Mesenchymal stem cell (in vitro differentiated cells and primary cell): ENCODE measurements around the gene ADH4.
"Not testable (repeated sequence)": the region's sequence is repeated elsewhere in the genome, so short reads cannot be mapped to it uniquely, and the experiment has no call there.

Experiments
- DNase-seq: peaks from one replicate; pipeline ENCODE4 v3.0.0-alpha.2; 2013
- H2AFZ ChIP-seq: one replicate; pipeline ENCODE4 v1.6.1; 2013; ENCODE audit warnings: low read depth, mild to moderate bottlenecking, control low read depth, inconsistent platforms, low read length, moderate library complexity
- H2AK5ac ChIP-seq: 2 replicates; pipeline ENCODE4 v1.6.1; 2013; ENCODE audit warnings: low read length, moderate library complexity, mild to moderate bottlenecking, inconsistent platforms; ENCODE audit not compliant: severe bottlenecking
- H2BK120ac ChIP-seq: one replicate; pipeline ENCODE4 v1.6.1; 2013; ENCODE audit warnings: low read depth, mild to moderate bottlenecking, inconsistent platforms, low read length, moderate library complexity
- H2BK12ac ChIP-seq, 2 experiments: one replicate each; pipeline ENCODE4 v1.6.1; 2013; ENCODE audit warnings: inconsistent platforms in 2 of 2, low read length in 2 of 2, mild to moderate bottlenecking in 2 of 2, moderate library complexity in 2 of 2, control low read depth in 1 of 2
- H2BK15ac ChIP-seq: one replicate; pipeline ENCODE4 v1.6.1; 2013; ENCODE audit warnings: mild to moderate bottlenecking, low read depth, inconsistent platforms; ENCODE audit not compliant: poor library complexity, severe bottlenecking
- H2BK5ac ChIP-seq: 2 replicates; pipeline ENCODE4 v1.6.1; 2013; ENCODE audit warnings: low read depth, mild to moderate bottlenecking, low read length, control low read depth, inconsistent platforms; ENCODE audit not compliant: poor library complexity, severe bottlenecking
- H3K14ac ChIP-seq, 2 experiments: one replicate each; pipeline ENCODE4 v1.6.1; 2013; ENCODE audit warnings: inconsistent platforms in 2 of 2, low read length in 2 of 2, control low read depth in 1 of 2, mild to moderate bottlenecking in 1 of 2, moderate library complexity in 1 of 2
- H3K18ac ChIP-seq, 2 experiments: one replicate each; pipeline ENCODE4 v1.6.1; 2013; ENCODE audit warnings: inconsistent platforms in 2 of 2, low read length in 2 of 2, control low read depth in 1 of 2, low read depth in 1 of 2, mild to moderate bottlenecking in 1 of 2
- H3K23ac ChIP-seq, 2 experiments: one replicate each; pipeline ENCODE4 v1.6.1; 2013; ENCODE audit warnings: inconsistent platforms in 2 of 2, low read length in 2 of 2, mild to moderate bottlenecking in 2 of 2, moderate library complexity in 2 of 2, control low read depth in 1 of 2
- H3K27ac ChIP-seq: 2 replicates; pipeline ENCODE4 v1.5.1; 2013; ENCODE audit warnings: mild to moderate bottlenecking, moderate library complexity, low read length, control low read depth, inconsistent platforms; ENCODE audit not compliant: poor library complexity, severe bottlenecking
- H3K27me3 ChIP-seq, 2 experiments: 2 replicates each; pipeline versions ENCODE4 v1.6.1 to v1.7.0; 2013; ENCODE audit warnings: low read length in 2 of 2, mild to moderate bottlenecking in 2 of 2, moderate library complexity in 2 of 2, control low read depth in 1 of 2, inconsistent platforms in 1 of 2; ENCODE audit not compliant: control insufficient read depth in 1 of 2, insufficient read depth in 1 of 2
- H3K36me3 ChIP-seq, 2 experiments: 2 replicates each; pipeline versions ENCODE4 v1.6.1 to v1.7.0; 2013; ENCODE audit warnings: low read length in 2 of 2, control low read depth in 1 of 2, inconsistent platforms in 1 of 2, low read depth in 1 of 2, mild to moderate bottlenecking in 1 of 2; ENCODE audit not compliant: insufficient read depth in 2 of 2, control insufficient read depth in 1 of 2
- H3K4ac ChIP-seq, 2 experiments: one replicate each; pipeline ENCODE4 v1.6.1; 2013; ENCODE audit warnings: inconsistent platforms in 2 of 2, low read length in 2 of 2, mild to moderate bottlenecking in 2 of 2, moderate library complexity in 2 of 2, control low read depth in 1 of 2, low read depth in 1 of 2
- H3K4me1 ChIP-seq: 2 replicates; pipeline ENCODE4 v1.6.1; 2013; ENCODE audit warnings: low read depth, low read length, control low read depth; ENCODE audit not compliant: control insufficient read depth, insufficient read depth
- H3K4me2 ChIP-seq: 2 replicates; pipeline ENCODE4 v1.6.1; 2013; ENCODE audit warnings: low read length, mild to moderate bottlenecking, inconsistent platforms; ENCODE audit not compliant: poor library complexity, severe bottlenecking
- H3K4me3 ChIP-seq, 2 experiments: 2 replicates each; pipeline versions ENCODE4 v1.5.1 to v1.7.0; 2013; ENCODE audit warnings: low read length in 2 of 2, mild to moderate bottlenecking in 2 of 2, control low read depth in 1 of 2, low read depth in 1 of 2; ENCODE audit not compliant: insufficient read depth in 1 of 2
- H3K79me1 ChIP-seq: replicated peaks from 2 replicates; pipeline ENCODE4 v1.6.1; 2013; ENCODE audit warnings: mild to moderate bottlenecking, control low read depth, low read length, inconsistent platforms; ENCODE audit not compliant: poor library complexity, severe bottlenecking
- H3K9ac ChIP-seq: 2 replicates; pipeline ENCODE4 v1.7.0; 2013; ENCODE audit warnings: mild to moderate bottlenecking, low read length, moderate library complexity
- H3K9me3 ChIP-seq: 2 replicates; pipeline ENCODE4 v1.7.0; 2013; ENCODE audit warnings: mild to moderate bottlenecking, low read length; ENCODE audit not compliant: control insufficient read depth
- H4K8ac ChIP-seq: one replicate; pipeline ENCODE4 v1.6.1; 2013; ENCODE audit warnings: inconsistent platforms, mild to moderate bottlenecking, low read length, moderate library complexity
- H4K91ac ChIP-seq: one replicate; pipeline ENCODE4 v1.6.1; 2013; ENCODE audit warnings: mild to moderate bottlenecking, low read length, inconsistent platforms
- WGBS: methylation state at CpG from one replicate; pipeline ENCODE4 v1.1.7; 2013; ENCODE audit warnings: mixed read lengths; 5-methylcytosine and 5-hydroxymethylcytosine counted together

The ADH4 gene

GRCh38 chr4:99117122-99117841 is 26.8 kb downstream of the ADH4 start:
- H3K36me3 ChIP-seq, H3K4ac ChIP-seq, H4K91ac ChIP-seq, H3K18ac ChIP-seq, H4K8ac ChIP-seq, H3K9ac ChIP-seq, H3K23ac ChIP-seq, H3K79me1 ChIP-seq, H3K27me3 ChIP-seq, H2BK5ac ChIP-seq, H3K4me2 ChIP-seq, H3K4me3 ChIP-seq, H3K4me1 ChIP-seq, H2AK5ac ChIP-seq, DNase-seq, H3K14ac ChIP-seq, H3K27ac ChIP-seq, H2AFZ ChIP-seq, H2BK120ac ChIP-seq, H3K9me3 ChIP-seq, H2BK12ac ChIP-seq, H2BK15ac ChIP-seq: not testable (repeated sequence)
- 83% methylated on average over 29 of the region's 29 CpGs for WGBS

DNA sequence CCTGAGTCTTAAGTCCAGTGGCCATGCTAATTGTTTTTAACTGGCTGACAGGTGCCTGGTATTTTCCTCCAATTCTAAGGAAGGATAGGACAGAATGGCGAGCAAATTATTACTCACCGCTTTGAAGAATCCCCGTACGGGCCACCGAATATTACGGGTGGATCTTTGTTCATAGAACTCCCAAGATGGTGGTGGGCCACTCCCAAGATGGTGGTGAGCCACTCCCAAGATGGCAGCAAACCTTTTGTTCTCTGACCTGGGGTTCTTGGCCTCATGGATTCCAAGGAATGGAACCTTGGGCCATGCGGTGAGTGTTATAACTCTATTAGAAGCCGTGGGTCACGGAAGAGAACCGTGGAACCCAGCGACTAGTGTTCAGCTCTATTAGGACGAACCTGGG is 34.8 kb downstream of the ADH4 start:
- 89% methylated on average over 12 of the region's 12 CpGs for WGBS
- not testable (repeated sequence) for H3K36me3 ChIP-seq, H2BK5ac ChIP-seq, H3K27me3 ChIP-seq, H3K18ac ChIP-seq, H3K4me1 ChIP-seq, H3K23ac ChIP-seq, H3K9ac ChIP-seq, H3K27ac ChIP-seq, H2AFZ ChIP-seq, H3K14ac ChIP-seq, H2BK12ac ChIP-seq, H3K4me3 ChIP-seq, H3K9me3 ChIP-seq, H3K79me1 ChIP-seq, DNase-seq, H2BK120ac ChIP-seq, H4K8ac ChIP-seq, H2AK5ac ChIP-seq, H2BK15ac ChIP-seq, H3K4ac ChIP-seq, H3K4me2 ChIP-seq, H4K91ac ChIP-seq

- Histone ChIP-seq H2BK5ac (no peak overlapping the region), H3K79me1 (no peaks in the 10 kb centered on the region), H3K4me1 (no peaks in the 10 kb centered on the region), H2BK120ac (no peak overlapping the region), H2BK12ac (no peak overlapping the region), H3K4ac (no peak overlapping the region), H3K23ac (no peak overlapping the region), H2AK5ac (no peak overlapping the region), H3K14ac (no peak overlapping the region), H3K27ac (no peak overlapping the region), H2BK15ac (no peak overlapping the region), H3K4me2 (no peak overlapping the region), H3K36me3 (peaks cover 0 to 3% of the 10 kb centered on the region in 2 experiments), H3K18ac (no peak overlapping the region), H4K8ac (no peak overlapping the region), H2AFZ (no peak overlapping the region), H3K9ac (no peak overlapping the region), H4K91ac (no peak overlapping the region), H3K9me3 (no peaks in the 10 kb centered on the region), H3K27me3 (no peaks in the 10 kb centered on the region), H3K4me3 (no peak overlapping the region)
- no CpG with 5 or more reads among the region's 1 CpG for WGBS
- DNase-seq: no peak
Measured at GRCh38 chr4:99104153-99104552, 39.9 kb downstream of the ADH4 start.

DNA sequence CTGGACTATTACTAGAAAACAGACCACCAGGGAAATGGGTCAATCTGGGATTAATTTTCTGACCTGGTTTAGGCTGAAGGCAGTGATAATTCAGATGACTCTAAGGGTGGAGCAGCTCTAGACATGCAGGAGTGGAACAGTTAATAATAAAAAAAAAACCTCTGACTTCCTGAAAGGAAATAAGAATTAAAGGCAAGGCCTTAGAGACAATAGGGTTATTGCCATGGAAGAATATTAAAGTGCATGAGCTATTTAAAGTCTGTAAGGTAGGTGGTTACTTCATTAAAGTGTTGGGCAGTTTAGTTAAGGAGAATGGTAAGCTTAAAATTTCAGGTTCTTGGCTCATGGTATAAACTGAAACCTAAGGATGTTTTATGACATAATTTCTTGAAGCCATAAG is 40.9 kb downstream of the ADH4 start:
- no peak overlapping the region for H2BK15ac ChIP-seq
- H3K14ac ChIP-seq: no peak overlapping the region
- no peak overlapping the region for H2AFZ ChIP-seq
- H4K8ac ChIP-seq: no peak overlapping the region
- no peak overlapping the region for H3K23ac ChIP-seq
- no peak overlapping the region for H3K4ac ChIP-seq
- no peaks in the 10 kb centered on the region for H3K9me3 ChIP-seq
- no peak overlapping the region for H3K27ac ChIP-seq
- H3K4me3 ChIP-seq: no peak overlapping the region
- H3K79me1 ChIP-seq: no peaks in the 10 kb centered on the region
- DNase-seq: no peak
- H3K4me2 ChIP-seq: no peak overlapping the region
- H2BK5ac ChIP-seq: no peak overlapping the region
- H3K4me1 ChIP-seq: no peaks in the 10 kb centered on the region
- peaks cover 0 to 3% of the 10 kb centered on the region in 2 experiments for H3K36me3 ChIP-seq
- no peak overlapping the region for H3K9ac ChIP-seq
- H2BK12ac ChIP-seq: no peak overlapping the region
- H2AK5ac ChIP-seq: no peak overlapping the region
- no peak overlapping the region for H2BK120ac ChIP-seq
- no peak overlapping the region for H4K91ac ChIP-seq
- no peak overlapping the region for H3K18ac ChIP-seq
- no peaks in the 10 kb centered on the region for H3K27me3 ChIP-seq
